Activated B cell treated with CpG ODN at 0.5 μM for 24 hours (primary cell): Measurements from ENCODE around the gene ARL13A. TPM values are rescaled to one million over a fixed set of nuclear protein-coding genes. Genes with fewer than 3 reads are reported as not detected.

ENCODE experiments used
- ATAC-seq: fragments of 200-7000 bp; cut with Tn5 transposase; one replicate; pipeline ENCODE4 v1.10.0; 2021; ENCODE audit warnings: low read depth, mild to moderate bottlenecking, moderate library complexity
- CTCF ChIA-PET: fragments of 350-600 bp; sonication (Branson Sonifier 250); formaldehyde crosslinking; loops from one replicate; lab custom pipeline; 2021; ENCODE audit warnings: antibody characterized with exemption; lab: Charles Lee
- POLR2A ChIA-PET: fragments of 350-600 bp; sonication (Branson Sonifier 250); formaldehyde crosslinking; loops from one replicate; lab custom pipeline; 2021; ENCODE audit warnings: antibody characterized with exemption; lab: Charles Lee
- DNase-seq: peaks from one replicate; pipeline ENCODE4 v3.0.0; 2022
- H3K27ac Mint-ChIP-seq: one replicate; pipeline ENCODE4 v1.8.0; 2020; ENCODE audit warnings: mixed read lengths
- H3K27me3 Mint-ChIP-seq: one replicate; pipeline ENCODE4 v1.8.0; 2021; ENCODE audit warnings: mixed read lengths
- H3K36me3 Mint-ChIP-seq: one replicate; pipeline ENCODE4 v1.8.0; 2021; ENCODE audit warnings: low read depth, mixed read lengths
- H3K4me1 Mint-ChIP-seq: one replicate; pipeline ENCODE4 v1.8.0; 2021; ENCODE audit warnings: mixed read lengths
- H3K4me3 Mint-ChIP-seq: one replicate; pipeline ENCODE4 v1.8.0; 2020; ENCODE audit warnings: mild to moderate bottlenecking, mixed read lengths
- H3K9me3 Mint-ChIP-seq: one replicate; pipeline ENCODE4 v1.8.0; 2020; ENCODE audit warnings: mixed read lengths
- CTCF ChIP-seq: fragments of 200-600 bp; IDR thresholded peaks from one replicate; pipeline ENCODE4 v1.8.0; 2022; ENCODE audit warnings: antibody characterized with exemption, mild to moderate bottlenecking
- intact Hi-C: fragments of 100-400 bp; cut with micrococcal nuclease; formaldehyde crosslinking; loops from one replicate; pipeline ENCODE4 v1.15.1; 2024
- total RNA-seq: library from RNA; stranded (reverse); gene quantifications from 2 replicates; pipeline ENCODE4 v1.2.3, GENCODE V29; 2022

Gene ARL13A
- total RNA-seq, 1 donor from 2014 or later: not detected

GRCh38 chrX:100931218-100931924 lies 38.1 kb upstream of the ARL13A start:
- Mint-ChIP-seq H3K4me3 (peak overlapping the region; percentile 36), H3K9me3 (peaks cover 6% of the 10 kb centered on the region), H3K27ac (peak overlapping the region; percentile 84), H3K36me3 (peaks cover 2% of the 10 kb centered on the region), H3K27me3 (no peaks in the 10 kb centered on the region), H3K4me1 (peaks cover 42% of the 10 kb centered on the region)
- ATAC-seq (peak; percentile 78), DNase-seq (no peak)
- intact Hi-C loops: loop anchor here (5.0 kb wide), 1 partner anchor 244 kb away; no protein-coding TSS in a partner anchor
- POLR2A ChIA-PET: no interaction called here
- TF ChIP-seq CTCF: no peak
- CTCF ChIA-PET: no interaction called here

GRCh38 chrX:100931925-100932285 lies 37.6 kb upstream of the ARL13A start:
- H3K27me3 Mint-ChIP-seq: no peaks in the 10 kb centered on the region
- POLR2A ChIA-PET: no interaction called here
- no peak for DNase-seq
- H3K9me3 Mint-ChIP-seq: peaks cover 6% of the 10 kb centered on the region
- peaks cover 37% of the 10 kb centered on the region for H3K4me1 Mint-ChIP-seq
- H3K27ac Mint-ChIP-seq: peak overlapping the region; percentile 84
- intact Hi-C loops: loop anchor here (5.0 kb wide), 1 partner anchor 245 kb away; no protein-coding TSS in a partner anchor
- H3K4me3 Mint-ChIP-seq: peak overlapping the region; percentile 47
- TF ChIP-seq CTCF: no peak
- H3K36me3 Mint-ChIP-seq: peaks cover 2% of the 10 kb centered on the region
- ATAC-seq: peak; percentile 48
- CTCF ChIA-PET: no interaction called here

GRCh38 chrX:100935767-100936166 lies 33.7 kb upstream of the ARL13A start:
- no peaks in the 10 kb centered on the region for H3K36me3 Mint-ChIP-seq
- no peak for TF ChIP-seq CTCF

GRCh38 chrX:100939333-100939732 lies 30.2 kb upstream of the ARL13A start:
- Mint-ChIP-seq H3K9me3 (no peaks in the 10 kb centered on the region), H3K36me3 (no peaks in the 10 kb centered on the region), H3K27me3 (no peaks in the 10 kb centered on the region), H3K4me3 (no peak overlapping the region), H3K4me1 (no peaks in the 10 kb centered on the region), H3K27ac (no peak overlapping the region)
- ATAC-seq (no peak), DNase-seq (no peak)
- intact Hi-C loops: no loop called here
- ChIA-PET POLR2A (no interaction called here), CTCF (no interaction called here)
- TF ChIP-seq CTCF: no peak

More at GRCh38 chrX:100935767-100936166, 33.7 kb upstream of the ARL13A start:
- DNase-seq (no peak), ATAC-seq (no peak)
- Mint-ChIP-seq H3K27me3 (no peaks in the 10 kb centered on the region), H3K4me3 (no peak overlapping the region), H3K9me3 (peaks cover 6% of the 10 kb centered on the region), H3K27ac (no peak overlapping the region), H3K4me1 (peaks cover 16% of the 10 kb centered on the region)
- intact Hi-C loops: no loop called here
- POLR2A ChIA-PET: no interaction called here
- CTCF ChIA-PET: no interaction called here

- no peak overlapping the region for H3K4me3 Mint-ChIP-seq
- no peaks in the 10 kb centered on the region for H3K36me3 Mint-ChIP-seq
- H3K27me3 Mint-ChIP-seq: no peaks in the 10 kb centered on the region
- ChIA-PET POLR2A (no interaction called here), CTCF (no interaction called here)
- TF ChIP-seq CTCF: no peak
- intact Hi-C loops: no loop called here
- no peak overlapping the region for H3K27ac Mint-ChIP-seq
- ATAC-seq: no peak
- DNase-seq: no peak
- H3K4me1 Mint-ChIP-seq: no peaks in the 10 kb centered on the region
- H3K9me3 Mint-ChIP-seq: no peaks in the 10 kb centered on the region
These were observed 24.9 kb upstream of the ARL13A start for GRCh38 chrX:100944601-100945000.
